Measurements from ENCODE around the gene NUDT4B.
"Not testable (repeated sequence)": the region's sequence is repeated elsewhere in the genome, so short reads cannot be mapped to it uniquely, and the experiment has no call there.

Gene NUDT4B

GRCh38 chr1:148735538-148735937 is 13.0 kb upstream of the NUDT4B start:
- in situ Hi-C loops (cut with HindIII; ENCODE audit: low sequenced_read_pairs): not testable (repeated sequence)

GRCh38 chr1:148738667-148739066 is 9.9 kb upstream of the NUDT4B start:
- in situ Hi-C loops (cut with HindIII; ENCODE audit: low sequenced_read_pairs): not testable (repeated sequence)

- in situ Hi-C loops (cut with HindIII; ENCODE audit: low sequenced_read_pairs): not testable (repeated sequence)
Observed at GRCh38 chr1:148743200-148743599, 5.4 kb upstream of the NUDT4B start.

DNA sequence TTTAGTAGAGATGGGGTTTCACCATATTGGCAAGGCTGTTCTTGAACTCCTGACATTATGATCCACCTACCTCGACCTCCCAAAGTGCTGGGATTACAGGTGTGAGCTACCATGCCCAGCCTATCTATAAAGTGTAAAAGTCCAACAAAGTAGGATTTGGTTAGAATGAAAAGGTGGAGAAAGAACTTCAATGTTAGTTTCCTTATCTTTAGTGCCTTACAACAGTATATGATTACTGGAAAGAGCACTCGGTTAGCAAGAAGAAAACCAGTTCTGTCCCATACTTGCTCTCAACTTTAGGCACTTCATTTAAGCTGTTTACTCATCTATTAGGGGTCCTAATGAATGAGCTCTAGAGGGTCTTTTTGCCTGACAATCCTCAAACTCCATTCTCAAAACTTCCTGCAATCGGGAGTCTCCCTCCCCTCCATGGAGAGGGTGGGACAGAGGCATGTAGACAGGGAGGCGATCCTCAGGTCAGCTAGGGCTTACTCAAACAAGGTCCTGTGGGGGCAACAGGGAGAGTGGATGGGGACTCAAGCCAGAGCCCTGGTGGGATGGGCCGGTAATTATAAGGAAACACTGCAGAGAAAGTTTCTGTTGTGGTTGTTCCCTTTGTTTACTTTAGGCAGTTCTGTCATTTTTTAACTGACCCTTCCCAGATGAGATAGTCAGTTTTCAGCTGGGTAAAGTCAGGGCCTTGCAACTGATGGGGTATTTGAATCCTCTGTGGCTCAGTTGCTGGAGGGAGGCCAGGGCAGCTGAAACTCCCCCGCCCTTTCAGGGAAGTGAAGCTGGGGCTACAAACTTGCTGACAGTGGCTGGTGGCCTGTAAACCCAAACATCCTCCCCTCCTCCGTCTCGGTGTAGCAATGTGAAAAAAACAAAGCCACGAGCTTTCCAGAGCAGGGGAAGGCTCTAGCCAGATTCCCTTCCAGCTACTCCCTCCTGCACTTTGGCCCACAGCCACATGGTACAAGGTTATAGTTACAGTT is 4.6 kb upstream of the NUDT4B start:
- in situ Hi-C loops (cut with HindIII; ENCODE audit: low sequenced_read_pairs): not testable (repeated sequence)

DNA sequence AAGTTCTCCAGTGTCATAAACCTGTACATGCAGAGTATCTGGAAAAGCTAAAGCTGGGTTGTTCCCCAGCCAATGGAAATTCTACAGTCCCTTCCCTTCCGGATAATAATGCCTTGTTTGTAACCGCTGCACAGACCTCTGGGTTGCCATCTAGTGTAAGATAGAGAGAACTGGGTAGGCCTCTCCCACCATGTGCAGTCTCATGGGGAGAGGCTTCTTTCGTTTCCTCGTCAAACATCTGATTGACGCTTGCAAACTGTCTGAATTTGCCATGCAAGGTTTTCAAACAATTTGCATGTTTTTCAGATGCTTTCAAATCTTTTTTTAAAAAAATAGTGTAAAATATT is 734 bp downstream of the NUDT4B start:
- in situ Hi-C loops (cut with HindIII; ENCODE audit: low sequenced_read_pairs): not testable (repeated sequence)

DNA sequence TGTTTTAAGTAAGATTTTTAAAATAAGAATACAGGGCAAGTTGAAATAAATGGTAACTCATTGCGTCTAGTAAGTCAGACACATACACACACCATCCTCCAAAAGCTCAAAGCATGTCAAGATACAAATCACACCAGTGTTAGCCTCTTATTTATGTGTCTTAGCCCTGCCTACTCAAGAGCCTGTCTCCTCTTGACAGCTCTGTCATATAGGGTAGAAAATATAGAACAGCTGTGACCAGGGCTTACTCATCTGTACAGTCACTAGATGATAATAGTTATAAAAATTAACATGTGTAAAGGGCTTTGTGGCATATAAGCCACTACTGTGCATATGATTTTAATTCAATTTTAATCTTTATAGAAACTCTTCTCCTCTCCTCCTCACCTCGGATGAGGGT is 7.7 kb downstream of the NUDT4B start:
- in situ Hi-C loops (cut with HindIII; ENCODE audit: low sequenced_read_pairs): not testable (repeated sequence)

DNA sequence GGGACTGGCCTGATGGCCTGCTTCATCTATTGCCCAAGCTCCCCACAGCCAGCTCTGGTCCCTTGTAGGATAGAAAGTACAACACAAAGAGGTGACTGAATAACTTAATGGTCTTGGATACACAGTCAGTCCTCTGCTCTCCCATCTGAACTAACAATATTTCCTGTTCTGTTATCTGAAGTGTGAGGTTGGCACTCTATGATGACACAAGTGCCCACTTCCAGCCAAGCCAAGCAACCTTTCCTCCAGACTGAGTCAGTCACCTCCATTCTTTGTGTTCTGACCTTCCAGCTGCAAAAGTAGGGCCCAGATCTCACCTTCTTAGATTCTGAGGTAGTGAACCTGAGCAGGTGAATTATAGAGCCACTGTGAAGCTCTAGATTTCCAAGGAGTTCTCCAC is 8.9 kb downstream of the NUDT4B start:
- in situ Hi-C loops (cut with HindIII; ENCODE audit: low sequenced_read_pairs): not testable (repeated sequence)

- in situ Hi-C loops (cut with HindIII; ENCODE audit: low sequenced_read_pairs): not testable (repeated sequence)
Observed at GRCh38 chr1:148758412-148758811, 9.8 kb downstream of the NUDT4B start.

DNA sequence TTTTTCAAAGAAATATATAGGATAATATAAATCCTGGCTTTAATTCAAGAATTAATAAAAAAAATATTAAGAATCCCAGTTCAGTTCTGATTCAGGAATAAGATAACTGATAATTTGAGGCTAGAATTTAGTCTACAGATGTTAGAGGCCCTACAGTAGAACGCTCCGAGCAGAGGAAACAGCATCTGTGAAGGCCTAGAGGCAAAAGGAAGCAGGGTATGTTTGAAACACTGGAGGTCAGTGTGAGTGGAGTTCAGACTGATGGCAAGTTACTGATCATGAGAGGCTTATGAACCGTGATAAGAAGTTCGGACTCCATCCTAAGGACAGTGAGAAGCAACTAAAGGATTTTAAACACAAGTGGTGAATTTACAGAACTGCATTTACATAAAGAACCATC is 10.4 kb downstream of the NUDT4B start:
- in situ Hi-C loops (cut with HindIII; ENCODE audit: low sequenced_read_pairs): not testable (repeated sequence)

DNA sequence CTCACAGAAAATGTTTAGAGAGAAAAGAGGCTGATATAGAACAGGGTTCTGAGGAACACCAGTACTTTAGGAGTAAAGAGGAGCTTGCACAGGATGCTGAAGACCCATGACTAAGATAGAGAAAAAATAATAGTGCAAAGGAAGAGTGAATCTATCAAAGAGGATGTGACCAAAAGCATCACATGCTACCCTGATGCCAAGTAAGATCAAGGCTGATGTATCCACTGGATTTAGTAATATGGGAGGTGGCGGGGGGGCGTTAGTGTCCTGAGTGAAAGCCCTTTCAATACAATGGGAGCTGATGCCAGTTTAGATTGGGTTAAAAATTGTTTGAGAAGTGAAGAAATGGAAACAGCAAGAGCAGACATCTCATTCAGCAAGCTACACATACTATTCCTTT is 11.2 kb downstream of the NUDT4B start:
- in situ Hi-C loops (cut with HindIII; ENCODE audit: low sequenced_read_pairs): not testable (repeated sequence)

- in situ Hi-C loops (cut with HindIII; ENCODE audit: low sequenced_read_pairs): not testable (repeated sequence)
Observed at GRCh38 chr1:148760206-148760605, 11.6 kb downstream of the NUDT4B start.

DNA sequence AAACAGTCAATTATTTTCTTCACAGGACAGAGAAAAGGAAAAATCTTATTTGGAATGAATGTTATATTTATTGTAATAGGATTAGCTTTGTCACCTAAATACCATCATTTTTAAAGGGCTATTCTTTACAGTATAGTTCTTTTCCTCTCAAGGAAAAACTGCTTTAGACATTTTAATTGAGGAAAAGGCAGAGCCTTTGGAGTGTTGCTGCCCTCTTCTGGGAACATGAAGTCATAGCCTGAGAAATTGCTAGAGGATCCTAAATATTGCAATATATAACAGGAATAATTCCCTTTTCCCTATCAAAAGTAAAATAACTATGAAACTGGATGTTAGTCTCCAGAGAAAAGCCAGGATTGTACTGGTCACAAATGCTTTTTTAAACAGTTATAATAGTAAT is 12.8 kb downstream of the NUDT4B start:
- in situ Hi-C loops (cut with HindIII; ENCODE audit: low sequenced_read_pairs): not testable (repeated sequence)

DNA sequence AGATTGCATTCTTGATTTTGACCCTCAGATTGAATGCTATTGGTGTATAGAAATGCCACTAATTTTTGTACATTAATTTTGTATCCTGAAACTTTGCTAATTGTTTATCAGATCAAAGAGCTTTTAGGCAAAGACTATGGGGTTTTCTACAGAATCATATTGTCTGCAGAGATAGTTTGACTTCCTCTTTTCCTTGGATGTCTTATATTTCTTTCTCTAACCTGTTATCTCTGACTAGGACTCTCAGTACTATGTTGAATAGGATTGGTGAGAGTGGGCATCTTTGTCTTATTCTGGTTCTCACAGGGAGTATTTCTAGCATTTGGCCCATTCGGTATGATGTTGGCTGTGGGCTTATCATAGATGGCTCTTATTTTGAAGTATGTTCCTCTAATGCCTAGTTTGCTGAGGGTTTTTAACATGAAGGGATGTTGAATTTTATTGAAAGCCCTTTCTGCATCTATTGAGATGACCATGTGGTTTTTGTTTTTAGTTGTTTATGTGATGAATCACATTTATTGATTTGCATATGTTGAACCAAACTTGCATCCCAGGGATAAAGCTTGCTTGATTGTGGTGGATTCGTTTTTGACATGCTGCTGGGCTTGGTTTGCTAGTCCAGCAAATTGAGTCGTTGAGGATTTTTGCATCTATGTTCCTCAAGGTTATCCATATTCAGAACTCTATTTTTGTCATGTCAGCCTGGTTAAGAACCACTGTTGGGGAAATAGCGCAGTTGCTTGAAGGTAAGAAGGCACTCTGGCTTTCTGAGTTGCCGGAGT is 16.9 kb downstream of the NUDT4B start:
- in situ Hi-C loops (cut with HindIII; ENCODE audit: low sequenced_read_pairs): not testable (repeated sequence)

GRCh38 chr1:148768541-148768940 is 20.0 kb downstream of the NUDT4B start:
- in situ Hi-C loops (cut with HindIII; ENCODE audit: low sequenced_read_pairs): not testable (repeated sequence)

GRCh38 chr1:148769495-148769894 is 20.9 kb downstream of the NUDT4B start:
- in situ Hi-C loops (cut with HindIII; ENCODE audit: low sequenced_read_pairs): not testable (repeated sequence)

DNA sequence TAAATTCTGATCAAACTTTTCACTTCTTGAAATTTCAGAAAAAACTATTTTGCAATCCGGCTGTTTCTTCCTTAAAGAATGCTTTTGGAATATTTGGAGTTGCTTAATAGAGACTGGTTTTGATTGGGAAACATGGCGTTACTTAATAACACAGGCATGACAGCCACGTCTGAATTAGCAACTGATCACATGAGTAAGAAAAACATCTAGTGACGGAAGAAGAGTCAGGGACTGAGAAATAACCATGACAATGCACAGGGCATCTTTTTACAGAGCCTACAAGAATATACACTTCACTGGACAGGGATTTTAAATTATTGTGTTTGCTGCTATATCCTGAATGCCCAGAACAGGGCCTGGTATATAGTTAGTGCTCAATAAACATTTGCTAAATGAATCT is 25.1 kb downstream of the NUDT4B start:
- in situ Hi-C loops (cut with HindIII; ENCODE audit: low sequenced_read_pairs): not testable (repeated sequence)

DNA sequence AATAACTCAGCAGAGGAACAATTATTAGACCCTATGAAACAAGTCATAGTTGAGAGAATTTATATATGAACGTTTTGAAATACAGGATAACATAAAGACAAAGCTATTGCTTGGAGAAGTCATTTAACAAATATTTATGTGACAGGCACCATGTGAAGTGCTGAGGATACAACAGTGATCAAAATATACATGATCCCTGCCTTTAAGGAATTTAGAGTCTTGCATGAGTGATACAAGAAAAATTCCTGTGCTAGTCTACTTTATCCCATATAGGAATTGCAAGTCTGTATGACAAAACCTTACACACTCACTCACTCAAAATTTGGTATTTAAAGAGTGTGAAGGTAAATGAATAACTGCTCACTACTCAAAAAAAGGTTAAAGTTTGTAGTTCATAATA is 25.5 kb downstream of the NUDT4B start:
- in situ Hi-C loops (cut with HindIII; ENCODE audit: low sequenced_read_pairs): not testable (repeated sequence)

- in situ Hi-C loops (cut with HindIII; ENCODE audit: low sequenced_read_pairs): not testable (repeated sequence)
Observed at GRCh38 chr1:148775263-148775662, 26.7 kb downstream of the NUDT4B start.

DNA sequence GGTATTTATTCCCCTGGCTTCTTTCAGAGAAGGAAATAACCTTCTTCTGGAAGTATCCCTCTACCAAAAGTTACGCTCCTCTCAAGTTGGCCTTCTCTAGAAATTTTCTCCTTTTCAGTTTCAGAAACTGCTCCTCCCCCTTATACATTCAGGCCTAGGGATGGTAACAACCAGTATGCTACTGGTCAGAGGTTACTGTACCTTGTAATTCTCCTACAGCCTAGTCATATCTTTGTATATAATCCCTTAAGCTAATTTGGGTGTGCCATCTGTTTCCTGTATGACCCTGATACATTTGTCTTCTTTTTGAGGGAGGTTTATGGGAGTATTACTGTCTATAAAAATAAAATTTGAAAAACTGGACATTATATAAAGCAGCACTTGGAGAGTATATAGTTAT is 29.1 kb downstream of the NUDT4B start:
- in situ Hi-C loops (cut with HindIII; ENCODE audit: low sequenced_read_pairs): not testable (repeated sequence)

DNA sequence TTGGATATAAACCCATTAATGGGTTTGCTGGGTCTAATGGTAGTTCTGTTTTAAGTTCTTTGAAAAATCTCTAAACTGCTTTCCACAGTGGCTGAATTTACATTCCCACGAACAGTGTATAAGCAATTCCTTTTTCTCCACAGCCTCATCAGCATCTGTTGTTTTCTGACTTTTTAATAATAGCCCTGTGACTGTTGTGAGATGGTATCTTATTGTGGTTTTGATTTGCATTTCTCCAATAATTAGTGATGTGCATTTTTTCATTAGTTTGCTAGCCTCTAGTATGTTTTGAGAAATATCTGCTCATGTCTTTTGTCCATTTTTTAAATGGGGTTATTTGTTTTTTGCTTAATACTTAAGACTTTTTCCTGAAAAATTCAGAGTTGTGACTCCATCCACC is 31.8 kb downstream of the NUDT4B start:
- in situ Hi-C loops (cut with HindIII; ENCODE audit: low sequenced_read_pairs): not testable (repeated sequence)

DNA sequence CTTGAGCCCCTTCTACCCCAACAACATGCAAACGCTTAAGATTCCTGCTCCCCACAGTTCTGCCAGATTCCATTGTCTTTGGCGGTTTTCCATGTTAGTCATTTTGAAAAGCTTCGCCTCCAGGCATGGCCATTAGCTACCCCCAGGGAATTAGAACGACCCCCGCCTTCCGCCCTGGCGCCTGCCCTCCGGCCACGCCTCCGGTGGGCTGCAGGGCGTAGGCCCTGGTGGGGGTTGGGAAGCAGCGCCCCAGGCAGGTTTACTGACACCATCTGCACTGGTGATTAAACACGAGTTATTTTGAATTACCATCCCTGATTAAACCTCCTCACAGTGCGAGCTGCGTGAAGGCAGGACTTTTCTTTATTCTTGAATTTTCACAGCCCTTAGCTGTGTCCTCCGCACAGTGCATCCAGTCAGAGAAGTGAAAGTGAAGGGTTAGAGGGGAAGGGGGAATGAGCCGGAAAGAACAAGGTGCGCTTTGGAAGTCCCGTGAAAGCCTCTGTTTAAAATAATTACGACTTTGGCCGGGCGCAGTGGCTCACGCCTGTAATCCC is 43.0 kb downstream of the NUDT4B start:
- in situ Hi-C loops (cut with HindIII; ENCODE audit: low sequenced_read_pairs): not testable (repeated sequence)

Measured in endothelial cell of hepatic sinusoid (primary cell).